Non-pigmented ciliary epithelial cell (primary cell): ENCODE data around the gene PPP1R12B.
"Not testable (repeated sequence)": the region's sequence is repeated elsewhere in the genome, so short reads cannot be mapped to it uniquely, and the experiment has no call there.

Experiments
- DNase-seq: peaks from one replicate; pipeline ENCODE4 v3.0.0-alpha.2; 2010; ENCODE audit warnings: low read depth

Gene PPP1R12B

GRCh38 chr1:202349206-202349928, 868 bp downstream of the PPP1R12B start:
- DNase-seq: no peak

DNA sequence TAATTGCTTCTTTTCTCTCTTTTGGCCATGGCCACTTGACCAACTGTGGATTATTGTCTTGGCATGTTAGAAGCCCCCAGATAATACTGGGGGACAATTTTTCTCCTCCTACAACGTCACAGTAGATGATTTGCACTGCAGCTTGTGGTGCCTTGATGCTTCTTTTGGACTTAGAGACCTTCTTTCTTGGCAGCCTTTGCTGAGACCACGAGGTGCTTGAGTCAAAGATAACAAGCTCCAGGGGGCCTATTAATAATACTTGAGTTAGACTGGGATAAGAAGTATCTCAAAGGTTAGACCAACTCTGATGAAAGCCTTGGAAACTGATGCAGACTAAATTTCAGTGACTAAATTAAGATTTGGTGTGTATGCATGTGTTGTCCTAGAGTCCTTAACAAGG, 3.2 kb downstream of the PPP1R12B start:
- DNase-seq: no peak

- DNase-seq: not testable (repeated sequence)
These were observed 4.2 kb downstream of the PPP1R12B start for GRCh38 chr1:202352583-202353197.

DNA sequence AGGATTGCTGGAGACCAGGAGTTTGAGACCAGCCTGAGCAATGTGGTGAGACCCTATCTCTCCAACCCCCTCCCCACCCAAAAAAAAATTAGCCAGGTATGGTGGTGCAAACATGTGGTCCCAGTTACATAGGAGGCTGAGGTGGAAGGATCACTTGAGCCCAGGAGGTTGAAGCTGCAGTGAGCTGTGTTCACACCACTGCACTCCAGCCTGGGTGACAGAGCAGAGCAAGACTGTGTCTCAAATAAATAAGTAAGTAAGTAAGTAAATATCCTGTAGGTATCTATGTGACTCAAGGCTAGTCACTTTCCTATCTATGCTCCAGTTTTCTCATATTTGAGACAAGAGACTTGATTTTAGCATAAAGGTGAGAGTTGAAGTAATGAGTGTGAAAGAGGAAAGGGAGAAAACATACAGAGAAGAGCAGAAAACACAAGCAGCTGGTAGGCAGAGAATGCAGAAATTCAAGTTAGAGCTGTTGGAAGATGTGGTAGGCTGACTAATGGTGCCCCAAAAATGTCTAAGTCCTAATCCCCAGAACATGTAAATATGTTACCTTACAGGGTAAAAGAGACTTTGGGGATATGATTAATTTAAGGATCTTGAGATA, 7.5 kb downstream of the PPP1R12B start:
- DNase-seq: no peak

DNA sequence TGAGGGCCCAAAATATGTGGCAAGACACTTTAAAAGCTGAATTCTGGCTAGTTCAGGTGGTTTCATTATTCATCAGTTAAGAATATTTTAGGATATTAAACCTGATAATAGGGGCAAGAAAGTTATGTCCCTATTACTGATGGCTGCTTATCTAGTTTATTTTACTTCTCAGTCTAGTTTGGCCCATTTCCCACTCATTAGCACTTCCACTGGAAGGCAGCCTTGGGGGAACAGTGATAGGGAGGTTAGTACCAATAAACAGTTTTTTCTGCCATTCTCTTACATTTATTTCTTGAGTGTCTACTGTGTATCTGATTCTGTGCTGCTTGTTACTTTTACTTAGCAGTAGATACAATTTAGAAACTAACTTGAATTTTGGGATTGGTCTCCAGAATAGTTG, 9.0 kb downstream of the PPP1R12B start:
- no peak for DNase-seq

DNA sequence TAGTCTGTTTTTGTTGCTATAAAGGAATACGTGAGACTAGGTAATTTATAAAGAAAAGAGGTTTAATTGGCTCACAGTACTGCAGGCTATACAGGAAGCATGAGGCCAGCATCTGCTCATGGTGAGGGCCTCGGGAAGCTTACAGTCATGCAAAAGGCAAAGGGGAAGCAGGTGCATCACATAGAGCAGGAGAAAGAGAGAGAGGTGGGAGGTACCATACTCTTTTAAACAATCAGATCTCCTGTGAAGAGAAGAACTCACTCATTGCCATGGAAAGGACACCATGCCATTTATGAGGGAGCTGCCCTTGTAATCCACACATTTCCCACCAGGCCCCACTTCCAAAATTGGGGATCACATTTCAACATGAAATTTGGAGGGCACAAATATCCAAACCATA, 12.7 kb downstream of the PPP1R12B start:
- DNase-seq: no peak

DNA sequence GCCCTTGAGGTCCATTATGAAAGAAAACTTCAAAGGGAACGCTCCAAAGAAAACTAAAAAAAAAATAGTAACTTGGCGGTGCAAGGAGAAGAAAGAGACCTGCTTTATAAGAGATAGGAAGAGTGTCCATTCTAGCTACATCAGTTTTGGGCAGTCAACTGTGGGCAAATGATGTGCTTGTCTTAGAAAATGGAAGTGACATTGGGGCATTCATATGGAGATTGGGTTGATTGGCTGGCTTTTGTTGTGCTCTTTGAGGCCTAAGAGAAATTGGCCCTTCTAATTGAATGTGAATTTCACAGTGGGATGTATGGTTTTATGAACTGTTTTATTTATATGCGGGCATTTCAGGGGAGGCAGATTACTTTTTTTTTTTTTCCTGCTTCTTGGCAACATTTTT, 13.2 kb downstream of the PPP1R12B start:
- no peak for DNase-seq

DNA sequence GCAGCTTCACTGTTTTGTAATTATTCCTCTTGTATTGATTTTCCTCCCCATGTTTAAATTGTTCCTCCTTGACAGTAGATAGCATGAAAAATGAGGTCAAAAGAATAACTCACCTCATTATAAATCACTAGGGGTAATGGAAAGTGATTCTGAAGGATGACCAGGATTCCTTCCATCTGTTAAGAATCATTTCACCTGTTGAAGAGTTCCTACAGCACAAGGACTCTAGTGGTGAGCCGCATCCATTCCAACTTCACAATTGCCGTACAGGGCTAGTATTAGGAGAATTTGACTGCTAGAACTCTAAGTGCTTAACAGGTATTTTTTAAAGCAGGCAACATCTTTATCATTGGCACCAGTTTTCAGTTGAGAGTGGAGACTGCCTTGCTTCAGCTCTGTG, 13.7 kb downstream of the PPP1R12B start:
- DNase-seq: no peak

GRCh38 chr1:202365092-202365815, 16.8 kb downstream of the PPP1R12B start:
- no peak for DNase-seq

- no peak for DNase-seq
These were observed 18.8 kb downstream of the PPP1R12B start for GRCh38 chr1:202367271-202367670.

DNA sequence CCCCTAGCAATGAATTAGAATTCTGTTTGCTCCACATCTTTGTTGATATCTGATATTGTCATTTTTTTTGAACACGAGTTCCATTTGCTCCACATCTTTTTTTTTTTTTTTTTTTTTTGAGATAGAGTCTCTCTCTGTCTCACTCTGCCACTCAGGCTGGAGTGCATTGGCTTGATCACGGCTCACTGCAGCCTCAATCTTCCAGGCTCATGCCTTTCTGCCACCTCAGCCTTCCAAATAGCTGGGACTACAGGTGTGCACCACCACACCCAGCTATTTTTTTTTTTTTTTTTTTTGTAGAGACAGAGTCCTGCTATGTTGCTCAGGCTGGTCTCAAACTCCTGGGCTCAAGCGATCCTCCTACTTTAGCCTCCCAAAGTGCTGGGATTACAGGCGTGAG, 22.4 kb downstream of the PPP1R12B start:
- not testable (repeated sequence) for DNase-seq

DNA sequence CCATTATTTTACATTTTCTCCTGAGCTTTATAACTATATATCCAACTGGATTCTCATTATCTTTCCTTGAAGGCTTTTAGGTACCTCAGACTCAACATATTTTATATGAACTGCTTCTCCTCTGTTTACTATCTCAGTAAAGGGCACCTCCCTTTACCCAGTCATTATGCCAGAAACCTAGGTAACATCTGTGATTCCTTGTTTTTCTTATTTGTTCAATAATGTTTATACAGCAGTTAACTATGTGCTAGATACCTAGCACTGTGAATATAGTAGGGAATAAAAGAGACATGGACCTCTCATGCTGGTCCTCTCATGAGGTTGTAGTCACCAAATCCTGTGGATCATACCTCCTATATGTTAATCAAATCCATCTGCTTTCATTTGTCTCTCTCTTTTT, 25.6 kb downstream of the PPP1R12B start:
- DNase-seq: no peak

GRCh38 chr1:202375175-202375574, 26.7 kb downstream of the PPP1R12B start:
- DNase-seq: not testable (repeated sequence)

- no peak for DNase-seq
These were observed 27.7 kb downstream of the PPP1R12B start for GRCh38 chr1:202376247-202376646.

GRCh38 chr1:202379884-202380529, 31.5 kb downstream of the PPP1R12B start:
- not testable (repeated sequence) for DNase-seq

DNA sequence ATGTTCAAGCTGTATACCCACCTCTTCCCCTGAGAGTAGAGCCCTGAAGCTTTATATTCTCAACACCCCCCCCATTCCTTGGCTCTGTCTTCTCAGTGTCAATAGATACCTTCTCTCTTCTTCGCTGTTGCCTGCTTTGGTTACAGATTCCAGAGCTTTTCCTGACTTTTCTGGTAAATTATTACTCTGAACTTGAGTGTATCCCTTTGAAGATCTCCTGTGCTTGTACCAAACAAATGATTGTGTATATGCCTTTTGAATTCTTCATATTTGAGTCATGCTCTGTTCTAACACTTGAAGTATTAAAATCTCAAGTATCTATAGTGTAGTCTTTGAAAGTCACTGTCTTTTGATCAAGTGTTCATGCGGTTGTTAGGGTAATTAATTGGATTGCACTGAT, 32.0 kb downstream of the PPP1R12B start:
- not testable (repeated sequence) for DNase-seq

DNA sequence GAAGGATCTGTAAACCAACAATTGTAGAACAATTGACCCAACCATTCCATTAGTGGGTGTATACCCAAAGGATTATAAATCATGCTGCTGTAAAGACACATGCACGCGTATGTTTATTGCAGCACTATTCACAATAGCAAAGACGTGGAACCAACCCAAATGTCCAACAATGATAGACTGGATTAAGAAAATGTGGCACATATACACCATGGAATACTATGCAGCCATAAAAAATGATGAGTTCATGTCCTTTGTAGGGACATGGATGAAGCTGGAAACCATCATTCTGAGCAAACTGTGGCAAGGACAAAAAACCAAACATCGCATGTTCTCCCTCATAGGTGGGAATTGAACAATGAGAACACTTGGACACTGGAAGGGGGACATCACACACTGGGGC, 33.4 kb downstream of the PPP1R12B start:
- DNase-seq: not testable (repeated sequence)

DNA sequence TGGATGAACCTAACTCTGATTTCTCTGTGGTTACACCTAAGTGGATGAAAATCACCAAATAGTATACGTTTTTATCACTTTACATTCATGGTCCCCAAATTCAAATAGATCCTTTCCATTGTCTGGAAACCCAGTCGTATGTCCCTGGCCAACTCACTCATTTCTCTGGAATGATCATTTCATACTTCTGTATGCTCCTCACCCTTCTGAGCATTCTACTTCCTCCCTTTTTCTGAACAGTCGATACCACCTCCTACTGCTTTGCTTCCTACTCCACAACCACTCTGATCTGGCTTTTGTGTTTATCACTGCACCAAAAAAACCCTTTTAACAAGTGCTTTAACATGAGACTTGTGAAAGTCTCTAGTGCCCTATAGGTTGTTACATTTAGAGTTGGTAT, 47.3 kb downstream of the PPP1R12B start:
- DNase-seq: not testable (repeated sequence)

GRCh38 chr1:202397256-202397655, 48.8 kb downstream of the PPP1R12B start:
- DNase-seq: no peak

- DNase-seq: not testable (repeated sequence)
These were observed 49.9 kb downstream of the PPP1R12B start for GRCh38 chr1:202398439-202398838.

DNA sequence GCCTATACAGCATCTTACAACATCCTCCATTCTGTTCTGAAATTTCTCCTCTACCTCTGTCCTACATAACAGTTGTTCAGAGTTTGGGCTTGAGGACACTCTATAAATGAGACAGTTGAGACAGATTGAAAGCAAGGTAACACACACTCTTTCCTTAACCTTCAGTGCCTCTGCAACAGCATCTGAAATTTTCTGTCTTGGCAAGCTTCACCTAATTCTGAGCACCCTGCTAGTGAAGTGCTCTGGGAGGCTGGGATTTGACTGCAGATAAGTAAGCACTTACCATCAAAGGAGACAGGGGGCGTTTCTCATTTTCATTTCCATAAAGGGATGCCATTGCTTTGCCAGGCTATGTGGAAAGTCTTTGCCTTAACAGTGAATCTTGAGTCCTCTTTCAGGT, 53.3 kb downstream of the PPP1R12B start:
- DNase-seq: not testable (repeated sequence)

DNA sequence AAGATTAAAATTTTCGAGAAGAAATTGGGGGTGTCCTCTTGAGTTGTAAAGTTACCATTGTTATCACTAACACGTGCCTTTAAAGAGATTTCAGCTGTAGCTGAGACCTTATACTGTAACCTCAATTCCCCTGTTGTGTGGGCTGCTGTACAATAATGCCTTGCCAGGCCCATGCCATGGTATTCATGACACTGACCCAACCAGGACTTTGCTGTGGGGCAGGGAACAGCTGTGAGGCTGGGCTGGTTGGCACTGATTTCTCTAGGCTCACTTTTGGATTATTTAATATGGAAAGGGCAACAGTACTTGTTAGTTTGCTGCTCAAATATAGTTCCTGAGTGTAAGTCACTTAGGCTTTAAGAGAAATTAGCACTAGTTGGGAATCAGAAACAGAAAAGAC, 54.9 kb downstream of the PPP1R12B start:
- DNase-seq: not testable (repeated sequence)
